ENCODE results near the gene PRR33. TPM values are rescaled to one million over a fixed set of nuclear protein-coding genes. Genes with fewer than 3 reads are reported as not detected.
A peak's percentile ranks its signal among the peaks of the same experiment; 100 is the strongest.
"Not testable (repeated sequence)": the region's sequence is repeated elsewhere in the genome, so short reads cannot be mapped to it uniquely, and the experiment has no call there.

PRR33 gene
- total and polyA plus RNA-seq, 7 donors, result 0.13 TPM; not detected in 6

DNA sequence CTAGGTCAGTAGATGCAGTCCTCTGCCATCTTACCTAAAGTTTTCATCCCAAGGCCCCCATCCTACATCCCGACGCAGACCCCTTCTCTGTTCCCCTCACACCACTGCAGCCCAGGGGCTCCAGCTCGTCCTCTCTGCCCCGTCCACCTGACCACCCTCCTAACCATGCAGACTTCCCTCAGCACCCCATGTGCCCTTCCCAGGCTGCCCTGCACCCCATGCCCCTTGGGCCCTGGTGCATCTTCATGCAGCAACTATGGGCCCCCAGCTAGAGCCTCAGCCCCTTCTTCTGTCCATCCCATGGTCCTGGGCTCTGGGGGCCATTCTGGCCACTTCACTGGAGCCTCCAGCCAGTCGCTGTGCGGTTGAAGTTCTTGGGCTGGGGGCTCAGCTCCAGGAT is 2.9 kb downstream of the PRR33 start:
- 73 to 85% methylated on average over 6 of the region's 6 CpGs for WGBS, 2 donors
- DNase-seq, result no peak
- no peak for TF ChIP-seq CTCF (IDR thresholded peaks at IDR 0.05)
- no peak for TF ChIP-seq POLR2A (IDR thresholded peaks at IDR 0.05)
- TF ChIP-seq EP300 (IDR thresholded peaks at IDR 0.05), result no peak
- TF ChIP-seq POLR2AphosphoS5 (IDR thresholded peaks at IDR 0.05), result no peak
- H3K27me3 ChIP-seq, result no peaks in the 10 kb centered on the region
- no peaks in the 10 kb centered on the region for H3K4me1 ChIP-seq
- no peaks in the 10 kb centered on the region for H3K9me3 ChIP-seq
- H3K4me3 ChIP-seq, result no peak overlapping the region
- H3K36me3 ChIP-seq, result peaks cover 0 to 6% (median 0%) of the 10 kb centered on the region in 4 donors
- no peak overlapping the region for H3K27ac ChIP-seq
- intact Hi-C loops (cut with DNase I), result no loop called here

DNA sequence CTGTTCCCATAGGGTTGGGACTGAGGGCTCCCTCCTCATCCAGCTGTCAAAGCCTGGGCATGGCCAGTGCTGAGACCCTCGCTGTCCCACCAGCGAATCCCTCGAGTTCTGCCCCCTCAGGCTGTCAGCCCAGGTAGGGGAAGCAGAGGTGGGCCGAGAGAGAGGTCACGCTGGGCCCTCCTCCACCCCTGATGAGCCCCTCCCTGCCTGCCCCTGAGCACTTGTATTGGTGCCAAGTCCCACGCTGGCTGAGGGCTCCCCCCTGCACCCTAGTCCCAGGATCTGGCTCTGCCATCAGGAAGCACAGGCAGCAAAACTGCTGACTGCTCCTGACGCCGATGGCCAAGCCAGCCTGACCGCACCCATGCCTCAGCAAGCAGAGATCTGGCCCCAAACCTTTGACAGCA is 3.3 kb downstream of the PRR33 start:
- peaks cover 0 to 6% (median 0%) of the 10 kb centered on the region in 4 donors for H3K36me3 ChIP-seq
- H3K27ac ChIP-seq, result no peak overlapping the region
- H3K4me1 ChIP-seq, result no peaks in the 10 kb centered on the region
- 45 to 58% methylated on average over 9 of the region's 9 CpGs for WGBS, 2 donors
- no peak overlapping the region for H3K4me3 ChIP-seq
- intact Hi-C loops (cut with DNase I), result no loop called here
- TF ChIP-seq POLR2AphosphoS5 (IDR thresholded peaks at IDR 0.05), result no peak
- TF ChIP-seq POLR2A (IDR thresholded peaks at IDR 0.05), result no peak
- no peak for TF ChIP-seq CTCF (IDR thresholded peaks at IDR 0.05)
- no peak for TF ChIP-seq EP300 (IDR thresholded peaks at IDR 0.05)
- DNase-seq, result peak; percentile 63
- no peaks in the 10 kb centered on the region for H3K9me3 ChIP-seq
- no peaks in the 10 kb centered on the region for H3K27me3 ChIP-seq

DNA sequence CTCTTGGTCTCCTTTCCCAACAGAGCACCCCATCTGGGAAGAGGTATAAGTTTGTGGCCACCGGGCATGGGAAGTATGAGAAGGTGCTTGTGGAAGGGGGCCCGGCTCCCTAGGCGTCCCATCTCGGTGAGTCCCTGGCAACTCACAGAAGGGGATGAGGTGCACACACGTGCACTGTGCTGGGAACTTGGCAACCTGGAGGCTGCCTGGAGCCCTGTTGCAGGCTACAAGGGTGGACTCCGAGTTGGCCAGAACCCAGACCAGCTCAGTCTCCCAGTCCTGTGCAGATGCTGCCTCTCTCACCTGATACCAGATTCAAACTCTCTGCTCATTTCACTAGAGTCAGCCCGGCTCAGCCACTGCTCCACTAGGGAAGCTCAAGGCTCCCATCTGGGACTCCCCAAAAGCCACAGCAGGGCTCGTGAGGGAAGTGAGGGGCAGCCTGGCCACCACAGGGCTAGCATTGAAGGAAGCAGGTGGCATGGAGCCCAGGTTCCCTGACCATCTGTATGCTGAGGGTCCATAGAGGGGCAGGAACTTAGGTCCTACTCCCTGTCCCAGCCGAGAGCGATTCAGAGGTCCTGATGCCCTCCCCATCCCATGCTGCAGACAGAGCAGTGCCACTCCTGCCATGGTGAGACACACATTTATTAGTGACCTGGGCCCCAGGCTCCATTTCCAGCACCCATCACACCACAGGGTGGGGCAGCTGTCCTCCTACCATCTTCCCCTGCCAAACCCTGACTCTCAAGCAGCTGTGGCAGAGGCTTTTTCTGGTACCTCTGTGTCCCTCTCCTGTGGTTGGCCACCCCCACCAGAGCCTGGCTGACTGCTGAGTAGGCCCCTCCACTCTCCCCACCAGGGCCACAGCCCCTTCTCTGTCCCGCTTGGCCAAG is 4.0 kb downstream of the PRR33 start:
- intact Hi-C loops (cut with DNase I), result no loop called here
- no peaks in the 10 kb centered on the region for H3K9me3 ChIP-seq
- no peak overlapping the region for H3K27ac ChIP-seq
- H3K4me3 ChIP-seq, result no peak overlapping the region
- no peak for TF ChIP-seq CTCF (IDR thresholded peaks at IDR 0.05)
- no peak for TF ChIP-seq EP300 (IDR thresholded peaks at IDR 0.05)
- TF ChIP-seq POLR2AphosphoS5 (IDR thresholded peaks at IDR 0.05), result no peak
- TF ChIP-seq POLR2A (IDR thresholded peaks at IDR 0.05), result no peak
- WGBS, 2 donors, result 76 to 81% methylated on average over 11 of the region's 11 CpGs
- H3K36me3 ChIP-seq, result peaks cover 0 to 6% (median 0%) of the 10 kb centered on the region in 4 donors
- no peaks in the 10 kb centered on the region for H3K27me3 ChIP-seq
- no peak for DNase-seq
- H3K4me1 ChIP-seq, result peaks cover 0 to 2% (median 0%) of the 10 kb centered on the region in 4 donors

GRCh38 chr11:1886551-1886950 is 5.1 kb downstream of the PRR33 start:
- H3K9me3 ChIP-seq; intact Hi-C loops (cut with DNase I); H3K4me3 ChIP-seq; H3K36me3 ChIP-seq; H3K27me3 ChIP-seq; H3K27ac ChIP-seq: not testable (repeated sequence)
- WGBS, 2 donors, result 87 to 93% methylated on average over 13 of the region's 13 CpGs
- peak; percentile 28 for DNase-seq
- peaks cover 0 to 13% (median 9%) of the 10 kb centered on the region in 4 donors for H3K4me1 ChIP-seq

DNA sequence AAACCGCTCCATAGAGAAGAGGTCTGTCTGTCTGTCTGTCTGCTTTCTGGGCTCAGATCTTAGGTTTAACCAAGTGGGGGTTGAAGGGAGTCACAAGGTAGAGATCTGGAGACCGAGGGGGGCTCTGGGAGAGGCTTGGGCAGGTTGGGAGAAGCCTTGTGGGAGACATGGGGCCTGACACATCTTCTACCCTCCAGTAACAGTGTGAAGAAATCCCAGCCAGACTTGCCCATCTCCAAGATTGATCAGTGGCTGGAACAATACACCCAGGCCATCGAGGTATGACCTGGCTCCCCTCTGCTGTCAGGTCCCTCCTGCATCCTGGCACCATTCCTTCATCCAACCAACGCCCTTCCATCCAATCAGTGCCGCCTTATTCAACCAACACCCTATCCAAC is 7.4 kb downstream of the PRR33 start:
- TF ChIP-seq POLR2AphosphoS5 (IDR thresholded peaks at IDR 0.05) (no peak), POLR2A (IDR thresholded peaks at IDR 0.05) (no peak), EP300 (IDR thresholded peaks at IDR 0.05) (no peak), CTCF (IDR thresholded peaks at IDR 0.05) (no peak)
- no peaks in the 10 kb centered on the region for H3K27me3 ChIP-seq
- 75 to 93% methylated on average over 5 of the region's 5 CpGs for WGBS, 2 donors
- intact Hi-C loops (cut with DNase I), result loop anchor here (5.0 kb wide), 2 partner anchors 47 to 192 kb away; partner anchors contain the start of gene TNNI2
- no peak overlapping the region for H3K27ac ChIP-seq
- H3K4me1 ChIP-seq, result peaks cover 0 to 29% (median 24%) of the 10 kb centered on the region in 4 donors
- peaks cover 0 to 6% (median 0%) of the 10 kb centered on the region in 4 donors for H3K36me3 ChIP-seq
- no peak for DNase-seq
- H3K9me3 ChIP-seq, result no peaks in the 10 kb centered on the region
- no peak overlapping the region for H3K4me3 ChIP-seq

Measured in sigmoid colon (tissue), 7 donors.